Type B pancreatic cell (in vitro differentiated cells): ENCODE results near the gene SLC35F1. TPM values are rescaled to one million over a fixed set of nuclear protein-coding genes. Genes with fewer than 3 reads are reported as not detected.

ENCODE experiments used
- DNase-seq: peaks from one replicate; pipeline ENCODE4 v3.0.0; 2021; ENCODE audit warnings: mixed read lengths; ENCODE audit not compliant: unreplicated experiment; ENCODE audit errors: extremely low spot score
- H3K27ac Mint-ChIP-seq: 2 replicates; pipeline ENCODE4 v1.8.0; 2021; ENCODE audit warnings: mild to moderate bottlenecking, mixed read lengths
- H3K27me3 Mint-ChIP-seq: 2 replicates; pipeline ENCODE4 v1.8.0; 2021; ENCODE audit warnings: mixed read lengths
- H3K36me3 Mint-ChIP-seq: 2 replicates; pipeline ENCODE4 v1.8.0; 2021; ENCODE audit warnings: mixed read lengths
- H3K4me1 Mint-ChIP-seq: one replicate; pipeline ENCODE4 v1.8.0; 2021; ENCODE audit warnings: mixed read lengths; ENCODE audit not compliant: unreplicated experiment
- H3K4me3 Mint-ChIP-seq: 2 replicates; pipeline ENCODE4 v1.8.0; 2021; ENCODE audit warnings: mild to moderate bottlenecking, mixed read lengths
- H3K9me3 Mint-ChIP-seq: 2 replicates; pipeline ENCODE4 v1.8.0; 2021; ENCODE audit warnings: mixed read lengths
- total RNA-seq: library from RNA; stranded (reverse); gene quantifications from 2 replicates; pipeline ENCODE4 v1.2.1, GENCODE V29; 2021; ENCODE audit warnings: low replicate concordance
- TF ChIP-seq, protein P1 (sequence below): fragments of 200-600 bp; sonication (generic); conservative IDR thresholded peaks from 2 replicates; pipeline ENCODE4 v1.5.0; 2021; ENCODE audit warnings: antibody characterized with exemption, mild to moderate bottlenecking

Gene SLC35F1
- total RNA-seq, 1 donor from 2014 or later = 6.1 TPM

DNA sequence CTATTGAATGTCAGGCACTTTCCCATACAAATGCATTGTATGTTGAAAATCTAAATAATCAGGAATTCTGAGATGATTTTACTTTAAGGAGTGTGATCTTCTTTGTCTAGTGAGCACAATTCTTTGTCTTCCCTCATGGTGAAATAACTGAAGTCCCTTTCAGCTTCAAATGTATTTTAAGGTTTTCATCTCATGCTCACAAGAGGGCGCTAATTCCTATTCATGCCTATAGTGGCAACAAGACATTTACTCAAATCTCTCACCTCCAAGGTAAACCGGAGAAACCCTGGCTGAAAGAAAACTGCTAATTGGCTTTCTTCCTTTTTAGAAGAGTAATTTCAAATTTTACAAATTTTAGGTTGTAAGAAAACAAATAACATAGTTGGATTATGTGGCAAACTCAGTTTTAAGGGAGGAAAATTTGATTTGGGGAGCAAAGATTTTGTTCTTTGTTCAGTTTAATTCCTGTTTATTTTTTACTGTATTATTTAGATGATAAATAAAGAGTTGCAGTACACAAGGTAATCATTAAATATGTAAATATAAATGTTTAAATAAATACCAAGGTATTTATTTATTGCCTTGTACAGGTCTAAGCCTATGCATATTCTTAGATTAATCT is 69.1 kb downstream of the SLC35F1 start:
- Mint-ChIP-seq H3K4me1 (no peaks in the 10 kb centered on the region), H3K27ac (no peak overlapping the region), H3K4me3 (no peak overlapping the region), H3K9me3 (peaks cover 8% of the 10 kb centered on the region), H3K36me3 (no peaks in the 10 kb centered on the region), H3K27me3 (no peaks in the 10 kb centered on the region)
- TF ChIP-seq, protein P1, sequence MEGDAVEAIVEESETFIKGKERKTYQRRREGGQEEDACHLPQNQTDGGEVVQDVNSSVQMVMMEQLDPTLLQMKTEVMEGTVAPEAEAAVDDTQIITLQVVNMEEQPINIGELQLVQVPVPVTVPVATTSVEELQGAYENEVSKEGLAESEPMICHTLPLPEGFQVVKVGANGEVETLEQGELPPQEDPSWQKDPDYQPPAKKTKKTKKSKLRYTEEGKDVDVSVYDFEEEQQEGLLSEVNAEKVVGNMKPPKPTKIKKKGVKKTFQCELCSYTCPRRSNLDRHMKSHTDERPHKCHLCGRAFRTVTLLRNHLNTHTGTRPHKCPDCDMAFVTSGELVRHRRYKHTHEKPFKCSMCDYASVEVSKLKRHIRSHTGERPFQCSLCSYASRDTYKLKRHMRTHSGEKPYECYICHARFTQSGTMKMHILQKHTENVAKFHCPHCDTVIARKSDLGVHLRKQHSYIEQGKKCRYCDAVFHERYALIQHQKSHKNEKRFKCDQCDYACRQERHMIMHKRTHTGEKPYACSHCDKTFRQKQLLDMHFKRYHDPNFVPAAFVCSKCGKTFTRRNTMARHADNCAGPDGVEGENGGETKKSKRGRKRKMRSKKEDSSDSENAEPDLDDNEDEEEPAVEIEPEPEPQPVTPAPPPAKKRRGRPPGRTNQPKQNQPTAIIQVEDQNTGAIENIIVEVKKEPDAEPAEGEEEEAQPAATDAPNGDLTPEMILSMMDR = peak; percentile 88
- DNase-seq = no peak

DNA sequence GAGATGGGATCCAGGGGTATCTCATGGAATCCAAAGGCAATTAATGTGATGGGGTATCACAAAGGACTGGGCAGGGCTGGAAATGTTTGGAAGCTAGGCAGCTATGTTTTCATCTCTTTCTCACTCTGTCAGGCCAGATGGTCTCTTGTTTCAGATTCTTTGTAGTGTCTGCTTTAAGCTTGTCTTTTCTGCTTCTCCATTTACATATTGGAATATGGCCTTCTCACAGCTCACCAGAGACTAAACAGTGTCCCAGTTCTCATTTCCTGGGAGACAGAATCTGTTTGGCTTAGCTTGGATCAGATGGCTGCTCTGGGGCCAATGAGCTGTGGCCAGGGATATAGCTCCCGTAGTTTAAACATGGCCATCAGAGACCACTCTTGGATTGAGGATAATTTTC is 78.9 kb downstream of the SLC35F1 start:
- no peak overlapping the region for H3K4me3 Mint-ChIP-seq
- H3K36me3 Mint-ChIP-seq = no peaks in the 10 kb centered on the region
- no peaks in the 10 kb centered on the region for H3K27me3 Mint-ChIP-seq
- TF ChIP-seq, protein P1 = no peak
- no peak overlapping the region for H3K27ac Mint-ChIP-seq
- no peak for DNase-seq
- no peaks in the 10 kb centered on the region for H3K4me1 Mint-ChIP-seq
- H3K9me3 Mint-ChIP-seq = no peaks in the 10 kb centered on the region

DNA sequence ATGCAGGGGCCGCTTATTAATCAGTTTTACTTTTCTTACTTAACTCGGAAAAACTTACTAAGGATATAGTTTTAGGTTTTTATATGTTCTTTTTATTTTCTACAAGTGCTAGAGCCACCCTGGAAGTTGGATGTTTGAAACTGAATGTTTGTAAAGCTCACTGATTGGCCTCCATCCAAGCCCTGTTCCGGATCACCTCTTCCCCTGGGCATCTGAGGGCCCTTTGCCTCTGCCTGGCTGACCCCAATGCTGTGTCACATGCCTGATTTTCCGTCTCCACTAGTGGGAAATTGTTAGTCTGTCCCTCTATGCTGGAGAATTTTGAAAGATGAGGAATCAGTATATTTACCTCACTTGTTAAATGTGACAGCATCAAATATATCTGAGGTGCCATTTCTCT is 79.3 kb downstream of the SLC35F1 start:
- no peaks in the 10 kb centered on the region for H3K4me1 Mint-ChIP-seq
- H3K27me3 Mint-ChIP-seq = no peaks in the 10 kb centered on the region
- no peak overlapping the region for H3K4me3 Mint-ChIP-seq
- no peak overlapping the region for H3K27ac Mint-ChIP-seq
- TF ChIP-seq, protein P1 = no peak
- no peaks in the 10 kb centered on the region for H3K9me3 Mint-ChIP-seq
- no peaks in the 10 kb centered on the region for H3K36me3 Mint-ChIP-seq
- DNase-seq = no peak

DNA sequence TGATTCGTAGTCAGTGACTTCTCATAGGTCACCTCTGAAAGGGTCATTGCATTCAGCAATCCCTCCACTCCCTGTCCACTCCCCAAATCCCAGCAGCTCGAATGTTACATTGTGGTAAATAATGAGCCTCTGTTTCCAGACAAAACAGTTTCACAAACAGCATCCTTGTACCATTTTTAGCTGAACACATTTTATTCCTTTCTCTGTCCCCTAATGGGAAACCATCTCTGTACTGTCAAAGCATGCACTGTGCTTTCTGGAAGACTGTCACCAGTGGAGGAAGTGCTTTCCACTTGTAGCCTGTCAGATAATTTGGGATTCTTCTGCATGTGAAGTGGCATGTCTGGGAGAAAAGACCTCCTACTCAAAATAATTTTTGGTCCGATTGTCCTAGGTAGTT is 82.0 kb downstream of the SLC35F1 start:
- no peaks in the 10 kb centered on the region for H3K4me1 Mint-ChIP-seq
- no peak overlapping the region for H3K4me3 Mint-ChIP-seq
- H3K27me3 Mint-ChIP-seq = no peaks in the 10 kb centered on the region
- TF ChIP-seq, protein P1 = no peak
- H3K9me3 Mint-ChIP-seq = no peaks in the 10 kb centered on the region
- no peak for DNase-seq
- no peaks in the 10 kb centered on the region for H3K36me3 Mint-ChIP-seq
- H3K27ac Mint-ChIP-seq = no peak overlapping the region

DNA sequence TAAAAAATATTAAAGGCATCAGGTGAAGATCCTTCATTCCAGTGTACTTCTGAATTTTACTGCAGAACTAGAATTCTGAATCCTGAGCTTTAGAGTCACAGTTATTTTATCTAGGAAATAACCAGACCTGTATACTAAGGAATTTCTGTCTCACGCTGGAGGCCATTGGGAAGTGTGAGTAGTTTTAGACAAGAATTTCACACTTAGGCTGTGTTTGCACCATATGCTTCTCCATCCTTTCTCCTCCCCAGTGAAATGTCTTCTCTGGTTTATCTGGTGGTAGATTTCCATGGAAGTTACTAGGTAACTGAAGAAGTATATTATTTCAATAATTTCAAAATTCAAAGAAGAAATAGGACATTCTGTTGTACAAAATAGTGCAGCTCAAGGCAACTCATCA is 83.1 kb downstream of the SLC35F1 start:
- Mint-ChIP-seq H3K36me3 (no peaks in the 10 kb centered on the region), H3K4me1 (no peaks in the 10 kb centered on the region), H3K9me3 (no peaks in the 10 kb centered on the region), H3K27me3 (no peaks in the 10 kb centered on the region), H3K27ac (no peak overlapping the region), H3K4me3 (no peak overlapping the region)
- DNase-seq = no peak
- TF ChIP-seq, protein P1 = no peak

DNA sequence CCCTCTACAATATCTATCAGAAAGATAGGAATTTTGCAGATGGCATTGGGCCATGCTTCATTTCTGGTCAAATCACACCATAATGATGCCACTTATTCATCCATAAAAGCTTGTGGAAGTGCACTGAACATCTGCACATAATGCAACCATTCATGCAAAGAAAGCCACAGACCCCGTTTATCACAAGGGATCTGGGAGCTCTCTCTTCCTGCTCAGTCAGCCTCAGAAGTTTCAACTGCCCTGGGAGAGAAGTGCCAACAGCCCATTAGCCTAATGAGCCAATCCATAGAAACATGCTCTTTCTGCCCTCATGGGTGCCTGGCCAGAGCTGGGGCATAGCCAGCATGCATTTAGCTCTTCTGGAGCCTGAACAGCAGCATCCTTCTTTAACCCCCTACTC is 85.8 kb downstream of the SLC35F1 start:
- no peaks in the 10 kb centered on the region for H3K4me1 Mint-ChIP-seq
- no peak for DNase-seq
- TF ChIP-seq, protein P1 = no peak
- H3K4me3 Mint-ChIP-seq = no peak overlapping the region
- no peaks in the 10 kb centered on the region for H3K9me3 Mint-ChIP-seq
- no peaks in the 10 kb centered on the region for H3K36me3 Mint-ChIP-seq
- H3K27ac Mint-ChIP-seq = no peak overlapping the region
- no peaks in the 10 kb centered on the region for H3K27me3 Mint-ChIP-seq
